Prostate gland (tissue), 2 donors: Measurements from ENCODE around the gene ADH1B.

Experiments used
- CTCF ChIP-seq, 4 experiments: fragments of 200-600 bp in 2 of 4; fragments of 450-650 bp in 2 of 4; sonication (generic) in 2 of 4; IDR thresholded peaks; 1 replicate in 3 of 4; 2 replicates in 1 of 4; pipeline ENCODE4 v1.5.1; 2016 to 2019; ENCODE audit warnings: antibody characterized with exemption in 4 of 4, mild to moderate bottlenecking in 2 of 4, moderate library complexity in 2 of 4
- POLR2A ChIP-seq: fragments of 450-650 bp; IDR thresholded peaks from one replicate; pipeline ENCODE4 v1.6.1; 2016; ENCODE audit warnings: antibody characterized with exemption, mild to moderate bottlenecking
- POLR2AphosphoS5 ChIP-seq: sonication (generic); formaldehyde crosslinking; IDR thresholded peaks from one replicate; pipeline ENCODE4 v1.6.1; 2017; ENCODE audit warnings: antibody characterized with exemption

GRCh38 chr4:99275885-99276284 is 45.3 kb downstream of the ADH1B start:
- TF ChIP-seq CTCF (IDR thresholded peaks at IDR 0.05) (no peak), POLR2AphosphoS5 (no peak), POLR2A (no peak)
